GM12878 (cell line): ENCODE data around the gene DEGS2. TPM values are rescaled to one million over a fixed set of nuclear protein-coding genes. Genes with fewer than 3 reads are reported as not detected.

ENCODE experiments used
- ATAC-seq: fragments of 200-7000 bp; cut with Tn5 transposase; 3 replicates; pipeline ENCODE4 v1.9.1; 2020; ENCODE audit warnings: mild to moderate bottlenecking, moderate library complexity
- BruUV-seq: library from RNA; stranded (reverse); fragments of 400-500 nt; replicated peaks from 2 replicates; lab custom pipeline; 2021; lab: Mats Ljungman, UMichigan
- CTCF ChIA-PET: fragments of 300-600 bp; sonication (Branson Sonifier 250); formaldehyde crosslinking; extraction: SDS; loops from one replicate; lab custom pipeline; 2021; ENCODE audit warnings: inconsistent platforms; lab: Yijun Ruan, JAX
- POLR2A ChIA-PET: fragments of 350-600 bp; formaldehyde crosslinking; extraction: SDS; loops from one replicate; lab custom pipeline; 2021; ENCODE audit warnings: inconsistent platforms; lab: Charles Lee
- RAD21 ChIA-PET: fragments of 300-600 bp; sonication (Branson Sonifier 250); formaldehyde crosslinking; loops from one replicate; lab custom pipeline; 2023; ENCODE audit warnings: antibody characterized with exemption; ENCODE audit not compliant: unreplicated experiment; lab: Charles Lee
- SMC1A ChIA-PET: fragments of 300-600 bp; sonication (Branson Sonifier 250); formaldehyde crosslinking; loops from one replicate; lab custom pipeline; 2023; ENCODE audit not compliant: unreplicated experiment, uncharacterized antibody; lab: Charles Lee
- DNase-seq: peaks from one replicate; pipeline ENCODE4 v3.0.0-alpha.2; 2011; ENCODE audit warnings: low read depth, low spot score
- FAIRE-seq: peaks from 3 replicates; lab custom pipeline; 2011; peaks lifted over from hg19 to GRCh38; lab: Jason Lieb, UNC
- H2AFZ ChIP-seq: 2 replicates; pipeline ENCODE4 v1.6.0; 2011; ENCODE audit warnings: low read depth, low read length, control low read depth; ENCODE audit not compliant: control insufficient read depth
- H3K27ac ChIP-seq: 2 replicates; pipeline ENCODE4 v1.5.1; 2011; ENCODE audit warnings: control low read depth; ENCODE audit not compliant: control insufficient read depth, insufficient read depth
- H3K27me3 ChIP-seq, 2 experiments: replicated peaks in 1 of 2; 2 replicates each; pipeline versions ENCODE4 v1.6.0 to v1.6.1; 2011; ENCODE audit warnings: low read length in 1 of 2; ENCODE audit not compliant: control insufficient read depth in 2 of 2, insufficient read depth in 2 of 2
- H3K36me3 ChIP-seq, 2 experiments: 2 replicates each; pipeline ENCODE4 v1.5.1; 2011; ENCODE audit warnings: low read length in 1 of 2; ENCODE audit not compliant: control insufficient read depth in 2 of 2, insufficient read depth in 2 of 2
- H3K4me1 ChIP-seq: 2 replicates; pipeline ENCODE4 v1.6.1; 2011; ENCODE audit warnings: mild to moderate bottlenecking, low read length, moderate library complexity, mixed read lengths; ENCODE audit not compliant: control insufficient read depth, insufficient read depth
- H3K4me2 ChIP-seq: 2 replicates; pipeline ENCODE4 v1.6.0; 2011; ENCODE audit warnings: control low read depth; ENCODE audit not compliant: control insufficient read depth, insufficient read depth
- H3K4me3 ChIP-seq: fragments of 200-600 bp; sonication (generic); 2 replicates; pipeline ENCODE4 v1.5.1; 2016
- H3K79me2 ChIP-seq: 2 replicates; pipeline ENCODE4 v1.6.0; 2011; ENCODE audit warnings: low read length; ENCODE audit not compliant: control insufficient read depth, insufficient read depth
- H3K9ac ChIP-seq: 2 replicates; pipeline ENCODE4 v1.8.0; 2011; ENCODE audit warnings: low read length, control low read depth, mixed read lengths; ENCODE audit not compliant: control insufficient read depth, insufficient read depth
- H3K9me3 ChIP-seq: replicated peaks from 3 replicates; pipeline ENCODE4 v1.5.1; 2011; ENCODE audit warnings: mild to moderate bottlenecking, low read length; ENCODE audit not compliant: control insufficient read depth, insufficient read depth
- H4K20me1 ChIP-seq: 2 replicates; pipeline ENCODE4 v1.6.0; 2011; ENCODE audit not compliant: control insufficient read depth, insufficient read depth
- CREB1 ChIP-seq: IDR thresholded peaks from 2 replicates; pipeline ENCODE4 v1.6.1; 2012; ENCODE audit warnings: low read depth, mild to moderate bottlenecking, inconsistent platforms
- DPF2 ChIP-seq: fragments of 450-650 bp; IDR thresholded peaks from 2 replicates; pipeline ENCODE4 v1.6.1; 2017; ENCODE audit warnings: mild to moderate bottlenecking
- NFYB ChIP-seq: IDR thresholded peaks from 2 replicates; pipeline ENCODE4 v1.6.1; 2011; ENCODE audit warnings: low read depth, mild to moderate bottlenecking, low read length, improper control_type of control experiment, moderate library complexity; ENCODE audit not compliant: insufficient read depth
- NR2C1 ChIP-seq: fragments of 450-650 bp; IDR thresholded peaks from 2 replicates; pipeline ENCODE4 v1.6.1; 2017; ENCODE audit warnings: antibody characterized with exemption, mild to moderate bottlenecking, moderate library complexity
- RB1 ChIP-seq: fragments of 450-650 bp; formaldehyde crosslinking; IDR thresholded peaks from 2 replicates; pipeline ENCODE4 v1.6.1; 2017; ENCODE audit warnings: mild to moderate bottlenecking, borderline replicate concordance
- RUNX3 ChIP-seq: IDR thresholded peaks from 2 replicates; pipeline ENCODE4 v1.6.1; 2012; ENCODE audit warnings: low read length, inconsistent platforms
- SREBF2 ChIP-seq: IDR thresholded peaks from 2 replicates; pipeline ENCODE4 v1.6.1; 2012; ENCODE audit warnings: mild to moderate bottlenecking, low read length
- ZNF207 ChIP-seq: fragments of 450-650 bp; IDR thresholded peaks from 2 replicates; pipeline ENCODE4 v1.6.1; 2014; ENCODE audit warnings: antibody characterized with exemption, mild to moderate bottlenecking, borderline replicate concordance
- WGBS: methylation state at CpG from one replicate; pipeline ENCODE4 v1.1.6; 2016; ENCODE audit warnings: low lambda C conversion rate; ENCODE audit not compliant: insufficient replicate concordance, insufficient coverage; ENCODE audit errors: missing lambda C conversion rate; 5-methylcytosine and 5-hydroxymethylcytosine counted together
- in situ Hi-C: fragments of 300-500 bp; cut with MboI; formaldehyde crosslinking; loops from 9 replicates; pipeline ENCODE4 v1.14.3; 2018; ENCODE audit warnings: mixed read lengths
- intact Hi-C: fragments of 100-400 bp; cut with micrococcal nuclease; formaldehyde crosslinking; loops from one replicate; pipeline ENCODE4 v1.14.2; 2022; ENCODE audit not compliant: unreplicated experiment
- polyA plus RNA-seq, 11 experiments: library from polyadenylated mRNA; depleted of rRNA in 4 of 11; unstranded in 6 of 11; stranded (reverse) in 5 of 11; fragments of >200 nt; fragmentation: Nextera tagmentation in 4 of 11; fragmentation: Illumina TruSeq in 1 of 11; extraction: Ambion mirVana in 4 of 11; extraction: Trizol in 1 of 11; gene quantifications; 1 replicate in 1 of 11; 2 replicates in 10 of 11; pipeline versions ENCODE4 v1.2.1 to v1.2.3, GENCODE V29; 2011 to 2016; ENCODE audit warnings: inconsistent platforms in 2 of 11, missing spikeins in 2 of 11, low read depth in 1 of 11
- total RNA-seq, 4 experiments: library from RNA; depleted of rRNA in 3 of 4; stranded (reverse); fragments of >200 nt in 3 of 4; fragmentation: Illumina TruSeq in 1 of 4; extraction: Trizol in 1 of 4; gene quantifications; 2 replicates each; pipeline versions ENCODE4 v1.2.1 to v1.2.3, GENCODE V29; 2013 to 2021
- TF ChIP-seq, protein P1 (sequence below): fragments of 150-350 bp; IDR thresholded peaks from 2 replicates; pipeline ENCODE4 v1.6.1; 2014; ENCODE audit warnings: mild to moderate bottlenecking, low read depth, low read length

Gene DEGS2
- total and polyA plus RNA-seq, 10 of the 15 experiments (the other 5 are each of a cell fraction or from before 2014, with no cell fraction given), result 0.01 to 2.5 (median 0.45) TPM; not detected in 1

DNA sequence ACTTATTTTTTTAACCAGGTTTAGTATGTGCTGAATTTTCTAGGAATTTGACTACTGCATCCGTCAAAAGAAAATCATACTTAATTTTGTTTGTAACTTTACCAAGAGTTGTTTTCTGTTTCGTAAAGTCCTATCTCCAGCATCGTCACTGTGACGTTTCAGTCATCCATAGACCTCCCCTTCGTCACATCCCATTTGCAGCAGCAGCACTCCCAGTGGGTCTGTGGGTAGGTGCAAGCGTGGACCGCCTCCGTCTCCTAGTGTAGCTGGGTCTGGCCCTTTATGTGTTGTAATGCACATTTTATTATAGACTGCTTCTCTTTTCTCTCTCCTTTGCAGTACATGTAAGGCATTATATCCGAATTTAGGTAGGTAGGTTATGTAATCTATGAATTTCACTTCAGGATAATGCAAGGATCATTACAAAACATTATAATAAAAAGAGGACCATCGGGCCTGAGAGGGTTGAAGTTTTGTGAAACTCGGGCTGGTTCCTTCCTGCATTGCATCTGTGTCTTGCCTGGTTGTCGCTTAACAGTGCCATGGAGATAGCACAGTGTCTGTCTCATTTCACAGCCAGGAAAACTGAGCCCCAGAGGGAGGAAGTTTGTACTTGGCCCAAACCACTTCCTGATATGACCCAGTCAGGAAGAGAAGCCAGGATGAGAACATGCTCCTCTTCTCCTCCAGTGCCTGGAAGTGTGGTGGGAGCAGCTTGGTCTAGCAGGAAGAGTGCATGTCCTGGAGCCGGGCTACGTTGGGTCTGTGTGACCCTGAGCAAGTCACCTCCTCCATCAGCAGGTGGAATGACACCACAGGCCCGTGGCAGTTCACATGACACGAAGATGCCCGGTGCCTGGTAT lies 53.0 kb downstream of the DEGS2 start:
- ChIA-PET POLR2A (interaction anchor here (1.4 kb wide), 1 partner anchor 31 kb away, joined by 3 read pairs; no protein-coding TSS in a partner anchor), CTCF (interaction anchor here (1.4 to 6.8 kb wide), 3 partner anchors 32 to 35 kb away, joined by 4 to 130 read pairs (median 28); no protein-coding TSS in a partner anchor), SMC1A (interaction anchor here (0.9 to 4.4 kb wide), 5 partner anchors 13 to 124 kb away, joined by 3 to 36 read pairs (median 10); no protein-coding TSS in a partner anchor), RAD21 (no interaction called here)
- in situ Hi-C loops, result no loop called here
- no peak overlapping the region for H2AFZ ChIP-seq
- FAIRE-seq (no peak), ATAC-seq (no peak), DNase-seq (no peak)
- peaks cover 2% of the 10 kb centered on the region for H3K79me2 ChIP-seq
- H3K36me3 ChIP-seq, result peaks cover 31 to 53% of the 10 kb centered on the region in 2 experiments
- intact Hi-C loops, result loop anchor here (5.0 kb wide), 1 partner anchor 86 kb away; no protein-coding TSS in a partner anchor
- no peaks in the 10 kb centered on the region for H3K27me3 ChIP-seq
- no peaks in the 10 kb centered on the region for H4K20me1 ChIP-seq
- BruUV-seq, result TSS peak; percentile 1
- no peak overlapping the region for H3K9ac ChIP-seq
- no peaks in the 10 kb centered on the region for H3K9me3 ChIP-seq
- no peak overlapping the region for H3K27ac ChIP-seq
- H3K4me2 ChIP-seq, result no peak overlapping the region
- WGBS, result 81% methylated on average over 16 of the region's 17 CpGs
- TF ChIP-seq RUNX3 (no peak), CREB1 (no peak), RB1 (no peak), NR2C1 (no peak), DPF2 (no peak), NFYB (no peak), SREBF2 (no peak), ZNF207 (no peak)
- TF ChIP-seq, protein P1, sequence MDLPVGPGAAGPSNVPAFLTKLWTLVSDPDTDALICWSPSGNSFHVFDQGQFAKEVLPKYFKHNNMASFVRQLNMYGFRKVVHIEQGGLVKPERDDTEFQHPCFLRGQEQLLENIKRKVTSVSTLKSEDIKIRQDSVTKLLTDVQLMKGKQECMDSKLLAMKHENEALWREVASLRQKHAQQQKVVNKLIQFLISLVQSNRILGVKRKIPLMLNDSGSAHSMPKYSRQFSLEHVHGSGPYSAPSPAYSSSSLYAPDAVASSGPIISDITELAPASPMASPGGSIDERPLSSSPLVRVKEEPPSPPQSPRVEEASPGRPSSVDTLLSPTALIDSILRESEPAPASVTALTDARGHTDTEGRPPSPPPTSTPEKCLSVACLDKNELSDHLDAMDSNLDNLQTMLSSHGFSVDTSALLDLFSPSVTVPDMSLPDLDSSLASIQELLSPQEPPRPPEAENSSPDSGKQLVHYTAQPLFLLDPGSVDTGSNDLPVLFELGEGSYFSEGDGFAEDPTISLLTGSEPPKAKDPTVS, result no peak
- TF ChIP-seq, all 136 proteins: peak for 0
- Histone ChIP-seq H3K4me3 (no peak overlapping the region), H3K4me1 (peaks cover 9% of the 10 kb centered on the region)
